Neural cell (in vitro differentiated cells): ENCODE data around the gene CLEC16A.

Experiments used
- EP300 ChIP-seq: fragments of 450-650 bp; conservative IDR thresholded peaks from 2 replicates; pipeline ENCODE4 v1.6.1; 2014; ENCODE audit warnings: antibody characterized with exemption, mild to moderate bottlenecking, moderate library complexity; ENCODE audit not compliant: poor library complexity, severe bottlenecking
- EZH2 ChIP-seq: fragments of 200-600, 300-800 bp; shearing (Covaris generic), sonication (generic); IDR thresholded peaks from 2 replicates; pipeline ENCODE4 v1.6.1; 2014; ENCODE audit warnings: antibody characterized with exemption, low read length, borderline replicate concordance, mild to moderate bottlenecking; ENCODE audit not compliant: insufficient read depth, poor library complexity, severe bottlenecking
- POLR2AphosphoS5 ChIP-seq: IDR thresholded peaks from 2 replicates; pipeline ENCODE4 v1.6.1; 2012
- RAD21 ChIP-seq: fragments of 450-650 bp; conservative IDR thresholded peaks from 2 replicates; pipeline ENCODE4 v1.6.1; 2014; ENCODE audit warnings: antibody characterized with exemption, mild to moderate bottlenecking, moderate library complexity
- SMC3 ChIP-seq: fragments of 450-650 bp; conservative IDR thresholded peaks from 2 replicates; pipeline ENCODE4 v1.6.1; 2014; ENCODE audit warnings: antibody characterized with exemption, mild to moderate bottlenecking, moderate library complexity; ENCODE audit not compliant: poor library complexity
- TF ChIP-seq, protein P1 (sequence below): fragments of 450-650 bp; IDR thresholded peaks from 2 replicates; pipeline ENCODE4 v1.5.1; 2014; ENCODE audit warnings: antibody characterized with exemption, mild to moderate bottlenecking, moderate library complexity; ENCODE audit not compliant: poor library complexity, severe bottlenecking
- TF ChIP-seq, protein P2 (sequence below): IDR thresholded peaks from 2 replicates; pipeline ENCODE4 v1.6.1; 2012; ENCODE audit warnings: borderline replicate concordance

DNA sequence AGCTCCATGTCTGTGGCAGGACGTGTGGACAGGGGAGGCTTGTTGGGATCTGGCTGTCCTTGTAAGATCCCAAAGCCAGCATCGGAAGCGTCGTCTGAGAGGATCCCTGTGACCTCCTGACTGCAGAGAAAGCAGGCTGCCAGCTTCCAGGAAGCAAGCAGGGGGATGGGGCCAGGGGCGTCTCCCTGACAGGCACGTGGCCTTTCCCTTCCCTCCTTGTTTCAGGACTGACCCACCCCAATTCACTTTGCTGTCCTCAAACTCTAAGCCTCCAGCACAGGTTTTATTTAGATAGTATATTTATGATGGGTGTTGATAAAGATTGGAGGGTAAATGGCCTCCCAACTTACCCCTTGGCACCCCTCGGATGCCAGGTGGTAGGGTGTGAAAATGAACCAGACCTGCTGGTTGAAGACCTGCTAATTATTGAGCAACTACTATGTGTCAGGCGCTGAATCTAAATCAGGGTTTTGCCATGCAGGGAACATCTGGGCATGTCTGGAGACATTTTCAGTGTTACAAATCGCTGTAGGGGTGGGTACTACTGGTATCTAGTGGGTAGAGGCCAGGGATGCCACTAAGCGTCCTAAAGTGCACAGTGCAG lies 287.1 kb downstream of the CLEC16A start:
- TF ChIP-seq, protein P1, sequence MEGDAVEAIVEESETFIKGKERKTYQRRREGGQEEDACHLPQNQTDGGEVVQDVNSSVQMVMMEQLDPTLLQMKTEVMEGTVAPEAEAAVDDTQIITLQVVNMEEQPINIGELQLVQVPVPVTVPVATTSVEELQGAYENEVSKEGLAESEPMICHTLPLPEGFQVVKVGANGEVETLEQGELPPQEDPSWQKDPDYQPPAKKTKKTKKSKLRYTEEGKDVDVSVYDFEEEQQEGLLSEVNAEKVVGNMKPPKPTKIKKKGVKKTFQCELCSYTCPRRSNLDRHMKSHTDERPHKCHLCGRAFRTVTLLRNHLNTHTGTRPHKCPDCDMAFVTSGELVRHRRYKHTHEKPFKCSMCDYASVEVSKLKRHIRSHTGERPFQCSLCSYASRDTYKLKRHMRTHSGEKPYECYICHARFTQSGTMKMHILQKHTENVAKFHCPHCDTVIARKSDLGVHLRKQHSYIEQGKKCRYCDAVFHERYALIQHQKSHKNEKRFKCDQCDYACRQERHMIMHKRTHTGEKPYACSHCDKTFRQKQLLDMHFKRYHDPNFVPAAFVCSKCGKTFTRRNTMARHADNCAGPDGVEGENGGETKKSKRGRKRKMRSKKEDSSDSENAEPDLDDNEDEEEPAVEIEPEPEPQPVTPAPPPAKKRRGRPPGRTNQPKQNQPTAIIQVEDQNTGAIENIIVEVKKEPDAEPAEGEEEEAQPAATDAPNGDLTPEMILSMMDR, result no peak
- TF ChIP-seq EP300 (no peak), POLR2AphosphoS5 (no peak), RAD21 (no peak), EZH2 (no peak), SMC3 (no peak)
- TF ChIP-seq, protein P2, sequence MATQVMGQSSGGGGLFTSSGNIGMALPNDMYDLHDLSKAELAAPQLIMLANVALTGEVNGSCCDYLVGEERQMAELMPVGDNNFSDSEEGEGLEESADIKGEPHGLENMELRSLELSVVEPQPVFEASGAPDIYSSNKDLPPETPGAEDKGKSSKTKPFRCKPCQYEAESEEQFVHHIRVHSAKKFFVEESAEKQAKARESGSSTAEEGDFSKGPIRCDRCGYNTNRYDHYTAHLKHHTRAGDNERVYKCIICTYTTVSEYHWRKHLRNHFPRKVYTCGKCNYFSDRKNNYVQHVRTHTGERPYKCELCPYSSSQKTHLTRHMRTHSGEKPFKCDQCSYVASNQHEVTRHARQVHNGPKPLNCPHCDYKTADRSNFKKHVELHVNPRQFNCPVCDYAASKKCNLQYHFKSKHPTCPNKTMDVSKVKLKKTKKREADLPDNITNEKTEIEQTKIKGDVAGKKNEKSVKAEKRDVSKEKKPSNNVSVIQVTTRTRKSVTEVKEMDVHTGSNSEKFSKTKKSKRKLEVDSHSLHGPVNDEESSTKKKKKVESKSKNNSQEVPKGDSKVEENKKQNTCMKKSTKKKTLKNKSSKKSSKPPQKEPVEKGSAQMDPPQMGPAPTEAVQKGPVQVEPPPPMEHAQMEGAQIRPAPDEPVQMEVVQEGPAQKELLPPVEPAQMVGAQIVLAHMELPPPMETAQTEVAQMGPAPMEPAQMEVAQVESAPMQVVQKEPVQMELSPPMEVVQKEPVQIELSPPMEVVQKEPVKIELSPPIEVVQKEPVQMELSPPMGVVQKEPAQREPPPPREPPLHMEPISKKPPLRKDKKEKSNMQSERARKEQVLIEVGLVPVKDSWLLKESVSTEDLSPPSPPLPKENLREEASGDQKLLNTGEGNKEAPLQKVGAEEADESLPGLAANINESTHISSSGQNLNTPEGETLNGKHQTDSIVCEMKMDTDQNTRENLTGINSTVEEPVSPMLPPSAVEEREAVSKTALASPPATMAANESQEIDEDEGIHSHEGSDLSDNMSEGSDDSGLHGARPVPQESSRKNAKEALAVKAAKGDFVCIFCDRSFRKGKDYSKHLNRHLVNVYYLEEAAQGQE, result no peak
